ENCODE measurements around the gene GDPD3. TPM values are rescaled to one million over a fixed set of nuclear protein-coding genes. Genes with fewer than 3 reads are reported as not detected.
"Not testable (repeated sequence)": the region's sequence is repeated elsewhere in the genome, so short reads cannot be mapped to it uniquely, and the experiment has no call there.

GDPD3 gene
- polyA plus RNA-seq, 1 donor: 18.1 TPM

DNA sequence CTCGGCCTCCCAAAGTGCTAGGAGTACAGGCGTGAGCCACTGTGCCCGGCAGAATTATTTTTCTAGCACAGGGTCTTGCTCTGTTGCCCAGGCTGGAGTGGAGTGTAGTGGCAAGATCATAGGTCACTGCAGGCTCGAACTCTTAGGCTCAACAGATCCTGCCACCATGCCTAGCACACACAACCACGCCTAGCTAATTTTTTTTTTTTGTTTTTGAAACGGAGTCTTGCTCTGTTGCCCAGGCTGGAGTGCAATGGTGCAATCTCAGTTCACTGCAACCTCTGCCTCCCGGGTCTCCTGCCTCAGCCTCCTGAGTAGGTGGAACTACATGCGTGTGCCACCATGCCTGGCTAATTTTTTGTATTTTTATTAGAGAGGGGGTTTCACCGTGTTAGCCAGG is 12.4 kb upstream of the GDPD3 start:
- 80% methylated on average over 1 of the region's 9 CpGs for WGBS (ENCODE audit: insufficient coverage, low lambda C conversion rate)
- H3K27me3 ChIP-seq (ENCODE audit: control insufficient read depth, insufficient read depth, low read length); DNase-seq; H3K4me3 ChIP-seq (ENCODE audit: low read length); H3K36me3 ChIP-seq (ENCODE audit: control insufficient read depth, insufficient read depth, low read length); H3K27ac ChIP-seq (ENCODE audit: low read length); H3K9me3 ChIP-seq (ENCODE audit: control insufficient read depth, low read depth, low read length): not testable (repeated sequence)
- H3K4me1 ChIP-seq (ENCODE audit: control insufficient read depth, insufficient read depth, low read length): peaks cover 17% of the 10 kb centered on the region

GRCh38 chr16:30124985-30125379 is 11.6 kb upstream of the GDPD3 start:
- Histone ChIP-seq H3K27ac (ENCODE audit: low read length) (no peak overlapping the region), H3K27me3 (ENCODE audit: control insufficient read depth, insufficient read depth, low read length) (no peaks in the 10 kb centered on the region), H3K36me3 (ENCODE audit: control insufficient read depth, insufficient read depth, low read length) (peaks cover 7% of the 10 kb centered on the region), H3K4me3 (ENCODE audit: low read length) (no peak overlapping the region), H3K4me1 (ENCODE audit: control insufficient read depth, insufficient read depth, low read length) (peaks cover 23% of the 10 kb centered on the region), H3K9me3 (ENCODE audit: control insufficient read depth, low read depth, low read length) (no peaks in the 10 kb centered on the region)
- DNase-seq: no peak
- no CpG with 5 or more reads among the region's 4 CpGs for WGBS (ENCODE audit: insufficient coverage, low lambda C conversion rate)

GRCh38 chr16:30122604-30123160 is 9.3 kb upstream of the GDPD3 start:
- Histone ChIP-seq H3K4me3 (ENCODE audit: low read length) (peak overlapping the region; percentile 89), H3K4me1 (ENCODE audit: control insufficient read depth, insufficient read depth, low read length) (peaks cover 35% of the 10 kb centered on the region), H3K9me3 (ENCODE audit: control insufficient read depth, low read depth, low read length) (no peaks in the 10 kb centered on the region), H3K27me3 (ENCODE audit: control insufficient read depth, insufficient read depth, low read length) (no peaks in the 10 kb centered on the region), H3K36me3 (ENCODE audit: control insufficient read depth, insufficient read depth, low read length) (peaks cover 26% of the 10 kb centered on the region), H3K27ac (ENCODE audit: low read length) (peak overlapping the region; percentile 92)
- DNase-seq: peak in 1 of 2 donors; percentile 56
- WGBS (ENCODE audit: insufficient coverage, low lambda C conversion rate): no CpG with 5 or more reads among the region's 42 CpGs

DNA sequence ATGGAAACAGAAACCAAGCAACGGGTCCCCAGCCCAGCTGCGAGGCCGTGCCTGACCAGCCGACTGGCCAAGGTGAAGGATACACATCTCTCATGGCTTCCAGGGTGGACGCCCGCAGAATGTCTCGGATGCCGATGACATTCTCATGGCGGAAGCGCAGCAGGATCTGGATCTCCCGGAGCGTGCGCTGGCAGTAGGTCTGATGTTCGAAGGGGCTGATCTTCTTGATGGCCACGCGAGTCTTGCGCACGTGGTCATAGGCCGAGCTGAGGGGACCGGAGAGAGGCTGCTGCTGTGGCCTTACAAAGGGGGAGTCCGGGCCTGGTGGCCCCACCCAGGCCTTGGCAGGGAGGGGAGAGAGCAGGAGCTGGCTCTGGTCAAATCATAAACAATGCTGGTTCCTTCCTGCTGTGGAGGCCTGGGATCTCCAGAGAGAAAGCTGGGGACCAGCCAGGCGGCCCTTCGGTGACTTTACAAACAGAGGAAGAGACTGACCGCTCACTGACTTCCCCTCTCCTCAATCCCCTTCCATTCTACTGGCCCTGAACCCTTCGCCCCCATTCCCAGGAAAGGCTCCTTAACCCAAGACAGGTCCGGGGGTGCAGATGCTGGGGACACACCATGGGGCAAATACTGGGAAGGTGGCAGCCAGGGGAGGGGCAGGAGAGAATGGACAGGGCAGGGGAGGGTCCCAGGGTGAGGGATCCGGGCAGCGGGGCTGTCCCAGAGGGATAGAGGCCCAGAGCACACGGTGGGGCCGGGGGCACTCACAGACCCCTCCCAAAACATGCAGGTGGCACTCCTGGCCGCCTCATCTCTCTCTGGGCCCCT is 8.6 kb upstream of the GDPD3 start:
- no CpG with 5 or more reads among the region's 31 CpGs for WGBS (ENCODE audit: insufficient coverage, low lambda C conversion rate)
- no peaks in the 10 kb centered on the region for H3K27me3 ChIP-seq (ENCODE audit: control insufficient read depth, insufficient read depth, low read length)
- H3K9me3 ChIP-seq (ENCODE audit: control insufficient read depth, low read depth, low read length): no peaks in the 10 kb centered on the region
- H3K4me1 ChIP-seq (ENCODE audit: control insufficient read depth, insufficient read depth, low read length): peaks cover 41% of the 10 kb centered on the region
- H3K4me3 ChIP-seq (ENCODE audit: low read length): peak overlapping the region; percentile 89
- DNase-seq: peak; percentile 42 to 66
- peak overlapping the region; percentile 92 for H3K27ac ChIP-seq (ENCODE audit: low read length)
- H3K36me3 ChIP-seq (ENCODE audit: control insufficient read depth, insufficient read depth, low read length): peaks cover 34% of the 10 kb centered on the region

- Histone ChIP-seq H3K27ac (ENCODE audit: low read length) (peak overlapping the region; percentile 92), H3K36me3 (ENCODE audit: control insufficient read depth, insufficient read depth, low read length) (peaks cover 44% of the 10 kb centered on the region), H3K4me3 (ENCODE audit: low read length) (no peak overlapping the region), H3K4me1 (ENCODE audit: control insufficient read depth, insufficient read depth, low read length) (peaks cover 55% of the 10 kb centered on the region), H3K27me3 (ENCODE audit: control insufficient read depth, insufficient read depth, low read length) (no peaks in the 10 kb centered on the region), H3K9me3 (ENCODE audit: control insufficient read depth, low read depth, low read length) (no peaks in the 10 kb centered on the region)
- peak; percentile 96 to 97 for DNase-seq
- WGBS (ENCODE audit: insufficient coverage, low lambda C conversion rate): no CpG with 5 or more reads among the region's 3 CpGs
These were observed 7.2 kb upstream of the GDPD3 start for GRCh38 chr16:30120340-30121105.

DNA sequence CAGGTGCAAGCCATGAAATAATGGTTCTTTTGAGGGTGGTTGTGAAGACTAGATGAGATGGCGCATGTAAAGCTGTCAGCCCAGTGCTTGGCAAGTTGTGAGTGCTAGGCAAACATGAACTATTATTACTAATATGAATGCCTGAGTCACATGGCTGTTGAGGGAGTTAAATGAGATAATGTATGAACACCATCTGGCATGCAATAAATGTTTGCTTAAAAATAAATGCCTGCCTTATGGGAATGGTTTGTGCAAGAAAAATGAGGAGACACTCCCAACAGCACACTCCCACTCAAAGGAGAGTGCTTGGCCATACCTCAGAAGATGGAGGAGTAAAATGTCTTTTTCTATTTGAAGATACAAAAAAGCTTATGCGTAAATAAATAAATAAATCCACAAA is 6.1 kb upstream of the GDPD3 start:
- Histone ChIP-seq H3K4me1 (ENCODE audit: control insufficient read depth, insufficient read depth, low read length) (peaks cover 66% of the 10 kb centered on the region), H3K9me3 (ENCODE audit: control insufficient read depth, low read depth, low read length) (no peaks in the 10 kb centered on the region), H3K27ac (ENCODE audit: low read length) (peak overlapping the region; percentile 92), H3K27me3 (ENCODE audit: control insufficient read depth, insufficient read depth, low read length) (no peaks in the 10 kb centered on the region), H3K36me3 (ENCODE audit: control insufficient read depth, insufficient read depth, low read length) (peaks cover 51% of the 10 kb centered on the region), H3K4me3 (ENCODE audit: low read length) (no peak overlapping the region)
- WGBS (ENCODE audit: insufficient coverage, low lambda C conversion rate): 100% methylated on average over 1 of the region's 2 CpGs
- DNase-seq: no peak

GRCh38 chr16:30117768-30118167 is 4.4 kb upstream of the GDPD3 start:
- WGBS (ENCODE audit: insufficient coverage, low lambda C conversion rate): no CpG with 5 or more reads among the region's 10 CpGs
- Histone ChIP-seq H3K36me3 (ENCODE audit: control insufficient read depth, insufficient read depth, low read length) (peaks cover 67% of the 10 kb centered on the region), H3K9me3 (ENCODE audit: control insufficient read depth, low read depth, low read length) (peaks cover under 1% of the 10 kb centered on the region)

DNA sequence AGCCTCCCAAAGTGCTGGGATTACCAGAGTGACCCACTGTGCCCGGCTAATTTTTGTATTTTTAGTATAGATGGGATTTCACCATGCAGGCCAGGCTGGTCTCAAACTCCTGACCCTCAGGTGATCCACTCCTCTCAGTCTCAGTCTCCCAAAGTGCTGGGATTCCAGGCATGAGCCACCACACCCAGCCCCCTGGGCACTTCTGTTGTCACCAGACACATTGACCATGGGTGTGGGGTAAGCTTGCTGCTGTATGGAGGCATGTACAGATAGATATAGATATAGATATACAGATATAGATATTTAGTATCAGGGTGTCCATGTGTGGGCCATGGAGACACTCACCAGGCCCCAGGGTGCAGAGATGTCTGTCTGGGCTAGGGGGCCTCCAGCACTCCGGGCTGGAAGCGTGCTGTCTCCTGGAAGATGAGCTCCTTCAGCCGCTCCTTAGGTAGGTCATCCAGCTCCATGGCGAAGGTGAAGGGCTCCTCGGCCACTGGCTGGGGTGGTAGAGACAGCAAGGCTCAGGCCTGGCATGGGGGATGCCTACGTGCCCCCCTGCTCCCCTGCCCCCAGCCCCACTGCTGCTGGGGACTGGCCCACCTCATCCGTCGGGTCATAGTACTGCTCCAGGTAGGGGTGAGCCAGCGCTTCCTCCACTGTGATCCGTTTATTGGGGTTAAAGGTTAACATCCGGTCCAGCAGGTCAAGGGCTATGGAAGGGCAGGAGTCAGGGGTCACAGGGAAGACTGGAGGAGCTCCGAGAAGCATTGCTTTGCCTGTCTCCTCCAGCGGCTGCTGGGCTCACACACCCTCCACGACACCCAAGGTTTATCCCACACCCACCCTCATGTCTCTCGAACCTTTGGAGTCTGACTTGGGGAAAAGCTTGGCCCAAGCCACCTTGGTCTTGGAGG is 3.2 kb upstream of the GDPD3 start:
- DNase-seq: no peak
- H3K4me1 ChIP-seq (ENCODE audit: control insufficient read depth, insufficient read depth, low read length): peaks cover 76% of the 10 kb centered on the region
- peak overlapping the region; percentile 88 for H3K27ac ChIP-seq (ENCODE audit: low read length)
- H3K36me3 ChIP-seq (ENCODE audit: control insufficient read depth, insufficient read depth, low read length): peaks cover 78% of the 10 kb centered on the region
- WGBS (ENCODE audit: insufficient coverage, low lambda C conversion rate): no CpG with 5 or more reads among the region's 16 CpGs
- H3K27me3 ChIP-seq (ENCODE audit: control insufficient read depth, insufficient read depth, low read length): no peaks in the 10 kb centered on the region
- H3K4me3 ChIP-seq (ENCODE audit: low read length): no peak overlapping the region
- peaks cover 3% of the 10 kb centered on the region for H3K9me3 ChIP-seq (ENCODE audit: control insufficient read depth, low read depth, low read length)

More at GRCh38 chr16:30117768-30118167, 4.4 kb upstream of the GDPD3 start:
- DNase-seq: no peak
- no peaks in the 10 kb centered on the region for H3K27me3 ChIP-seq (ENCODE audit: control insufficient read depth, insufficient read depth, low read length)
- H3K4me3 ChIP-seq (ENCODE audit: low read length): no peak overlapping the region
- peaks cover 79% of the 10 kb centered on the region for H3K4me1 ChIP-seq (ENCODE audit: control insufficient read depth, insufficient read depth, low read length)
- peak overlapping the region; percentile 88 for H3K27ac ChIP-seq (ENCODE audit: low read length)

DNA sequence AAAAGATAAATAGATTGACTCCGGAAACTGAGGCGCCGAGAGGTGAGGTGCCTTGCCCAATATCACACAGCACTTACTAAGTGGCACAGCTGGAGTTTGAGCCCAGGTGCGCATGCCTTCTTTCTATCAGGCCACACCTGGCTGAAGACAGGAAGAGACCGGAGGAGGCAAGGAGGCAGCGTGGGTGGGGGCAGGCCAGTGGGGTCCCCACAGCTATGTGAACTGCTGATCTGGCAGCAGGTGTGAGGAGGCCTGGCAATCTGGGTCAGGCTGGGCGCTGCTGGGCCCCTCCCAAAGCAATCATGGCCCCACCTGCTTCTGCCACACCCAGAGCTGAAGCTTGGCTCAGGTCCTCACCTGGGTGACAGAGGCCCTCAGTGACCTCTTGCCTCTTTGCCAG is 1.9 kb upstream of the GDPD3 start:
- peaks cover 3% of the 10 kb centered on the region for H3K9me3 ChIP-seq (ENCODE audit: control insufficient read depth, low read depth, low read length)
- H3K27me3 ChIP-seq (ENCODE audit: control insufficient read depth, insufficient read depth, low read length): no peaks in the 10 kb centered on the region
- H3K4me3 ChIP-seq (ENCODE audit: low read length): no peak overlapping the region
- H3K27ac ChIP-seq (ENCODE audit: low read length): peak overlapping the region; percentile 88
- H3K4me1 ChIP-seq (ENCODE audit: control insufficient read depth, insufficient read depth, low read length): peaks cover 64% of the 10 kb centered on the region
- peak; percentile 95 to 98 for DNase-seq
- WGBS (ENCODE audit: insufficient coverage, low lambda C conversion rate): no CpG with 5 or more reads among the region's 7 CpGs
- peaks cover 84% of the 10 kb centered on the region for H3K36me3 ChIP-seq (ENCODE audit: control insufficient read depth, insufficient read depth, low read length)
